A673 (cell line): ENCODE results near the gene FAM13A. TPM values are rescaled to one million over a fixed set of nuclear protein-coding genes. Genes with fewer than 3 reads are reported as not detected.

Source experiments
- BruUV-seq: library from RNA; stranded (reverse); fragments of 400-500 nt; replicated peaks from 2 replicates; lab custom pipeline; 2021; lab: Mats Ljungman, UMichigan
- CTCF ChIA-PET: fragments of 300-600 bp; sonication (Branson Sonifier 250); formaldehyde crosslinking; loops from one replicate; lab custom pipeline; 2022; ENCODE audit warnings: antibody characterized with exemption; lab: Charles Lee
- POLR2A ChIA-PET: fragments of 300-600 bp; sonication (Branson Sonifier 250); formaldehyde crosslinking; loops from one replicate; lab custom pipeline; 2022; ENCODE audit warnings: antibody characterized with exemption; ENCODE audit not compliant: low non-redundant PET; lab: Charles Lee
- DNase-seq: peaks from one replicate; pipeline ENCODE4 v3.0.0-alpha.2; 2015; ENCODE audit warnings: low spot score
- H3K27ac ChIP-seq: fragments of 200-600 bp; sonication (generic); 2 replicates; pipeline ENCODE4 v1.5.1; 2016; ENCODE audit warnings: mixed run types, low read depth, mild to moderate bottlenecking, mixed read lengths, antibody characterized with exemption, low read length; ENCODE audit not compliant: poor library complexity, severe bottlenecking
- H3K27me3 ChIP-seq: fragments of 200-600 bp; sonication (generic); replicated peaks from 2 replicates; pipeline ENCODE4 v1.6.1; 2017; ENCODE audit warnings: mixed run types, low read depth, mild to moderate bottlenecking, mixed read lengths, antibody characterized with exemption, low read length; ENCODE audit not compliant: insufficient read depth, poor library complexity
- H3K36me3 ChIP-seq: fragments of 200-600 bp; sonication (generic); 2 replicates; pipeline ENCODE4 v1.6.1; 2016; ENCODE audit warnings: mixed run types, mild to moderate bottlenecking, mixed read lengths, antibody characterized with exemption, low read length; ENCODE audit not compliant: insufficient read depth, poor library complexity, severe bottlenecking
- H3K4me1 ChIP-seq: fragments of 200-600 bp; sonication (generic); 2 replicates; pipeline ENCODE4 v1.6.1; 2017; ENCODE audit warnings: mixed run types, mild to moderate bottlenecking, mixed read lengths, antibody characterized with exemption, low read length; ENCODE audit not compliant: insufficient read depth, poor library complexity, severe bottlenecking
- H3K4me3 ChIP-seq: fragments of 200-600 bp; sonication (generic); 2 replicates; pipeline ENCODE4 v1.5.1; 2016; ENCODE audit warnings: low read depth, mixed run types, mild to moderate bottlenecking, mixed read lengths, low read length; ENCODE audit not compliant: poor library complexity, severe bottlenecking
- H3K9me3 ChIP-seq: fragments of 200-600 bp; sonication (generic); 2 replicates; pipeline ENCODE4 v1.6.1; 2016; ENCODE audit warnings: mixed run types, low read depth, mild to moderate bottlenecking, mixed read lengths, antibody characterized with exemption, low read length; ENCODE audit not compliant: poor library complexity, severe bottlenecking
- CTCF ChIP-seq: fragments of 300-800, 200-600 bp; sonication (generic); conservative IDR thresholded peaks from 2 replicates; pipeline ENCODE4 v1.5.1; 2017; ENCODE audit warnings: low read depth, mild to moderate bottlenecking, antibody characterized with exemption, low read length, moderate library complexity, mixed read lengths
- EZH2 ChIP-seq: fragments of 200-600 bp; sonication (generic); IDR thresholded peaks from 2 replicates; pipeline ENCODE4 v1.6.1; 2017; ENCODE audit warnings: borderline replicate concordance, low read depth, mild to moderate bottlenecking, mixed read lengths, antibody characterized with exemption, low read length; ENCODE audit not compliant: poor library complexity, severe bottlenecking
- intact Hi-C: fragments of 100-400 bp; cut with micrococcal nuclease; formaldehyde crosslinking; loops from one replicate; pipeline ENCODE4 v1.10.0; 2022; ENCODE audit not compliant: unreplicated experiment
- total RNA-seq: library from RNA; stranded (reverse); gene quantifications from 2 replicates; pipeline ENCODE4 v1.2.3, GENCODE V29; 2021

Gene FAM13A
- total RNA-seq, 1 experiment from 2014 or later, result 15.5 TPM

DNA sequence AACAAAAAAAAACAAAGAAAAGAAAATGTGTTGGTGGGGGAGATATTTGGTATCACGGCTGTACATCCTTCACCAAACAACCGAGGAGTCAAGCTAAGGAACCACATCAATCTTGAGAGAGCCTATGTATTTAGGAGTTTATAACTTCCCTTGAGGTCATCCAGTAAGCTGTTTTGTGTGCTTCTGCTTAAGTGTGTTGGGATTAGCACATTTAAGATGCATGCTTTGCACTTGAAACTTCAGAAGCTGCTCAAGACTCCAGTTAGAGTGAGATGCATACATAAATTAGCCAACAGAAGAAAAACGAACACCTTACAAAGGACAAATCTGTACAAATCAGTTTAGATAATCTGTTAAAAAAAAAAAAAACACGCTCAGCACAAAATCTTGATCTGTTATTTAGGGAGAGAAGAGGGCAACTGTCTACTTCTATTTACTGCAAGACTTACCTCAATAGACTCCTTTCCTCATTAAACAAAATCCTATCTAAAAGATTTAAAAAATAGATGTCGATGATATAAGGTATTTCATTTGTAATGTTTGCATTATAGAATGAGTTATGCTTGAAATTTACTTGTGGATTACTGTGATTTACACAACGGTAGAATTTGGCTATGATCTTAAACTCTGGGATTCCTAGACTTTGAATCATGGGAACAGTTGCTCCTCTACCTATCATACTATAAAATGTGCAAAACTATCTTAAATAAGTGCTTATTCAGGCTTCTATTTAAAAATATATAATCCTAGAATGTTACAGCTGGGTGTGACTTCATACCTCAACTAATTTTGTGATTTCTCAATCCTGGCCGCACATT lies 305.5 kb downstream of the FAM13A start:
- intact Hi-C loops, result no loop called here
- H3K4me3 ChIP-seq, result no peak overlapping the region
- no peaks in the 10 kb centered on the region for H3K9me3 ChIP-seq
- H3K27ac ChIP-seq, result no peak overlapping the region
- POLR2A ChIA-PET, result no interaction called here
- CTCF ChIA-PET, result no interaction called here
- H3K4me1 ChIP-seq, result no peaks in the 10 kb centered on the region
- peaks cover 7% of the 10 kb centered on the region for H3K36me3 ChIP-seq
- TF ChIP-seq CTCF, result no peak
- no peak for TF ChIP-seq EZH2
- H3K27me3 ChIP-seq, result no peaks in the 10 kb centered on the region
- no TSS peak for BruUV-seq
- DNase-seq, result no peak

DNA sequence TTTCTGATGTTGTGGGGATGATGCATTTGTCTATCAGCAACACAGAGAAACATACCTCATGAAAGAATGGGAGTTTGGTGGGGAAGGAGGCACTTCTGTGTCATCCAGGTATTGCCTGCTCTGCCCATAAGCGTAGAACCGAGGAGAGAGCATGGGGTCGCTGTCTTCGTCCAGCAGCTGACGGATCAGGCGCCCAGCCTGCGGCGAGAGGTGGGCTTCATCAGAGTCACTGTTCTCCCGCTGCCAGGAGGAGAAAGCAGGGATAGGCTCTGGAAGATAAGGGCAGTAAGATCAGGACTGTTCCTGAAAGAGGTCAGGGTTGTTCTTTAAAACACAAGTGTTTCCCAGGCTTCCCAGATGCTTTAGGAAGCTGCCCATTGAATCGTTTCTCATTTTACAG lies 306.6 kb downstream of the FAM13A start:
- DNase-seq, result no peak
- no peaks in the 10 kb centered on the region for H3K4me1 ChIP-seq
- no TSS peak for BruUV-seq
- TF ChIP-seq CTCF (no peak), EZH2 (no peak)
- ChIA-PET CTCF (no interaction called here), POLR2A (no interaction called here)
- H3K9me3 ChIP-seq, result no peaks in the 10 kb centered on the region
- intact Hi-C loops, result no loop called here
- H3K36me3 ChIP-seq, result peaks cover 7% of the 10 kb centered on the region
- no peak overlapping the region for H3K27ac ChIP-seq
- H3K27me3 ChIP-seq, result no peaks in the 10 kb centered on the region
- H3K4me3 ChIP-seq, result no peak overlapping the region

GRCh38 chr4:88747351-88747750 lies 309.6 kb downstream of the FAM13A start:
- H3K36me3 ChIP-seq, result peaks cover 7% of the 10 kb centered on the region
- H3K27me3 ChIP-seq, result no peaks in the 10 kb centered on the region
- ChIA-PET CTCF (no interaction called here), POLR2A (no interaction called here)
- H3K4me1 ChIP-seq, result no peaks in the 10 kb centered on the region
- no TSS peak for BruUV-seq
- DNase-seq, result no peak
- no peak for TF ChIP-seq EZH2
- no peaks in the 10 kb centered on the region for H3K9me3 ChIP-seq
- no peak overlapping the region for H3K27ac ChIP-seq
- H3K4me3 ChIP-seq, result no peak overlapping the region
- intact Hi-C loops, result no loop called here
